HEK293T (cell line): ENCODE measurements around the gene TPTE2.

Experiments
- BHLHE40 ChIP-seq: fragments of 450-650 bp; IDR thresholded peaks from 2 replicates; pipeline ENCODE4 v1.6.1; 2016; ENCODE audit warnings: mild to moderate bottlenecking, moderate library complexity, borderline replicate concordance
- FOXA1 ChIP-seq: fragments of 450-650 bp; IDR thresholded peaks from 2 replicates; pipeline ENCODE4 v1.6.1; 2016; ENCODE audit warnings: mild to moderate bottlenecking
- FOXM1 ChIP-seq: fragments of 450-650 bp; IDR thresholded peaks from 2 replicates; pipeline ENCODE4 v1.6.1; 2017; ENCODE audit warnings: mild to moderate bottlenecking, borderline replicate concordance
- HDGF ChIP-seq: fragments of 450-650 bp; IDR thresholded peaks from 2 replicates; pipeline ENCODE4 v1.6.1; 2017; ENCODE audit warnings: antibody characterized with exemption, borderline replicate concordance
- L3MBTL2 ChIP-seq: fragments of 450-650 bp; conservative IDR thresholded peaks from 2 replicates; pipeline ENCODE4 v1.6.1; 2016; ENCODE audit warnings: mild to moderate bottlenecking
- NFRKB ChIP-seq: fragments of 450-650 bp; IDR thresholded peaks from 2 replicates; pipeline ENCODE4 v1.6.1; 2016; ENCODE audit warnings: mild to moderate bottlenecking, moderate library complexity
- PKNOX1 ChIP-seq: fragments of 450-650 bp; IDR thresholded peaks from 2 replicates; pipeline ENCODE4 v1.6.1; 2016
- ZNF384 ChIP-seq: fragments of 450-650 bp; IDR thresholded peaks from 2 replicates; pipeline ENCODE4 v1.6.1; 2016

- TF ChIP-seq FOXM1 (no peak), ZNF384 (no peak), PKNOX1 (no peak), HDGF (no peak), L3MBTL2 (no peak), BHLHE40 (no peak), FOXA1 (no peak), NFRKB (no peak)
Observed at GRCh38 chr13:19573120-19573716, 11.9 kb upstream of the TPTE2 start.
